ENCODE data around the gene SYT10. TPM values are rescaled to one million over a fixed set of nuclear protein-coding genes. Genes with fewer than 3 reads are reported as not detected.

Gene SYT10
- total RNA-seq, 1 donor from 2014 or later: 1.2 TPM

DNA sequence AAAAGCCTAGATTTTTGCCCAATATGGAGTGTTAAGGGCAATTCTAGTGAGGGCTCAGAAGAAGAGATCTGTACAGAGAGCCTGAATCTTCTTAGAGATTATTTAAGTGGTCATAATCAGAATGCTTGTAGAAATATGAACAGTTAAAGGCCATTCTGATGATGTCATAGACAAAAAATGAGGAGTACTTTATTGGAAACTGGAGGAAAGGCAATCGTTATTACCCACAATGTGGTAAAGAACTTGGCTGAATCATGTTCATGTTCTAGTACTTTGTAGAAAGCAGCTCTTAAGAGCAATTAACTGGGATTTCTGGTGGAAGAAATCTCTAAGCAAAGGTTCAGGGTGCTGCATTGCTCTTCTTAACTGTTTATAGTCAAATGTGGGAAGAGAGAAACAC is 36.4 kb upstream of the SYT10 start:
- Histone ChIP-seq H3K27me3 (ENCODE audit: insufficient read depth, low read length) (no peaks in the 10 kb centered on the region), H3K27ac (ENCODE audit: low read depth, low read length) (no peak overlapping the region), H3K4me3 (ENCODE audit: insufficient read depth, low read depth, low read length) (no peak overlapping the region), H3K36me3 (ENCODE audit: insufficient read depth, low read length) (no peaks in the 10 kb centered on the region), H4K20me1 (ENCODE audit: insufficient read depth, low read length) (no peaks in the 10 kb centered on the region), H3K4me1 (ENCODE audit: insufficient read depth, low read length) (no peaks in the 10 kb centered on the region), H3K4me2 (ENCODE audit: low read length) (no peak overlapping the region), H3K9ac (ENCODE audit: low read length) (no peak overlapping the region), H3K9me3 (ENCODE audit: insufficient read depth, low read depth, low read length) (no peaks in the 10 kb centered on the region), H2AFZ (ENCODE audit: low read depth, low read length) (no peak overlapping the region), H3K79me2 (ENCODE audit: insufficient read depth, low read length) (no peaks in the 10 kb centered on the region)
- no peak for FAIRE-seq
- H3K36me3 Mint-ChIP-seq (ENCODE audit: low read depth, unreplicated experiment): no peaks in the 10 kb centered on the region
- no peaks in the 10 kb centered on the region for H3K9me3 Mint-ChIP-seq (ENCODE audit: unreplicated experiment)
- TF ChIP-seq, protein P1, sequence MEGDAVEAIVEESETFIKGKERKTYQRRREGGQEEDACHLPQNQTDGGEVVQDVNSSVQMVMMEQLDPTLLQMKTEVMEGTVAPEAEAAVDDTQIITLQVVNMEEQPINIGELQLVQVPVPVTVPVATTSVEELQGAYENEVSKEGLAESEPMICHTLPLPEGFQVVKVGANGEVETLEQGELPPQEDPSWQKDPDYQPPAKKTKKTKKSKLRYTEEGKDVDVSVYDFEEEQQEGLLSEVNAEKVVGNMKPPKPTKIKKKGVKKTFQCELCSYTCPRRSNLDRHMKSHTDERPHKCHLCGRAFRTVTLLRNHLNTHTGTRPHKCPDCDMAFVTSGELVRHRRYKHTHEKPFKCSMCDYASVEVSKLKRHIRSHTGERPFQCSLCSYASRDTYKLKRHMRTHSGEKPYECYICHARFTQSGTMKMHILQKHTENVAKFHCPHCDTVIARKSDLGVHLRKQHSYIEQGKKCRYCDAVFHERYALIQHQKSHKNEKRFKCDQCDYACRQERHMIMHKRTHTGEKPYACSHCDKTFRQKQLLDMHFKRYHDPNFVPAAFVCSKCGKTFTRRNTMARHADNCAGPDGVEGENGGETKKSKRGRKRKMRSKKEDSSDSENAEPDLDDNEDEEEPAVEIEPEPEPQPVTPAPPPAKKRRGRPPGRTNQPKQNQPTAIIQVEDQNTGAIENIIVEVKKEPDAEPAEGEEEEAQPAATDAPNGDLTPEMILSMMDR (IDR thresholded peaks at IDR 0.05; ENCODE audit: insufficient read depth, low read depth, low read length): no peak
- no peak for TF ChIP-seq EZH2 (IDR thresholded peaks at IDR 0.05; ENCODE audit: insufficient read depth, low read length)
- H3K4me1 Mint-ChIP-seq (ENCODE audit: low read depth, unreplicated experiment): peaks cover 8% of the 10 kb centered on the region
- peak; percentile 29 for DNase-seq (ENCODE audit: low read depth)
- no peak overlapping the region for H3K4me3 Mint-ChIP-seq (ENCODE audit: unreplicated experiment)
- H3K27ac Mint-ChIP-seq (ENCODE audit: unreplicated experiment): peak overlapping the region; percentile 89
- no peaks in the 10 kb centered on the region for H3K27me3 Mint-ChIP-seq (ENCODE audit: low read depth, unreplicated experiment)

DNA sequence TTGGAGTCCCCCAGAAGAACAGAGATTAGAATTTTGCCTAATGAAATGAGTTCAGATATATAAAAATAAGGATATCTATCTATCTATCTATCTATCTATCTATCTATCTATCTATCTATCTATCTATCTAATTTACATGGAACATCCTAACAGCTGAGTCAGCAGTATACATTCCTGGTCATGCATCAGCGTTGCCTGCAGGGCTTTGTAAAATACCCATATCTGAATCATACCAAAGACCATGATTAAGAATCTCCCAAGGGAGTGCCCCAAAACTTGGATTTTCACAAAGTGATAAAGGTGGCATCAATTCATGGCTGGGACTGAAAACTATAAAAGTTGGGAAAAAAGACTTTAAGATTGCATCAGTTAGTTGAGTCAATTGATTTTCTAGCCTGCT is 32.7 kb upstream of the SYT10 start:
- Mint-ChIP-seq H3K27ac (ENCODE audit: unreplicated experiment) (no peak overlapping the region), H3K36me3 (ENCODE audit: low read depth, unreplicated experiment) (no peaks in the 10 kb centered on the region), H3K27me3 (ENCODE audit: low read depth, unreplicated experiment) (no peaks in the 10 kb centered on the region), H3K4me1 (ENCODE audit: low read depth, unreplicated experiment) (peaks cover 8% of the 10 kb centered on the region), H3K4me3 (ENCODE audit: unreplicated experiment) (no peak overlapping the region), H3K9me3 (ENCODE audit: unreplicated experiment) (peaks cover 2% of the 10 kb centered on the region)
- TF ChIP-seq, protein P1 (IDR thresholded peaks at IDR 0.05; ENCODE audit: insufficient read depth, low read depth, low read length): no peak
- TF ChIP-seq EZH2 (IDR thresholded peaks at IDR 0.05; ENCODE audit: insufficient read depth, low read length): no peak
- no peak overlapping the region for H2AFZ ChIP-seq (ENCODE audit: low read depth, low read length)
- H4K20me1 ChIP-seq (ENCODE audit: insufficient read depth, low read length): no peaks in the 10 kb centered on the region
- no peaks in the 10 kb centered on the region for H3K9me3 ChIP-seq (ENCODE audit: insufficient read depth, low read depth, low read length)
- no peak for FAIRE-seq
- no peak overlapping the region for H3K4me2 ChIP-seq (ENCODE audit: low read length)
- no peak overlapping the region for H3K27ac ChIP-seq (ENCODE audit: low read depth, low read length)
- no peaks in the 10 kb centered on the region for H3K4me1 ChIP-seq (ENCODE audit: insufficient read depth, low read length)
- DNase-seq (ENCODE audit: low read depth): no peak
- H3K27me3 ChIP-seq (ENCODE audit: insufficient read depth, low read length): no peaks in the 10 kb centered on the region
- no peaks in the 10 kb centered on the region for H3K79me2 ChIP-seq (ENCODE audit: insufficient read depth, low read length)
- no peak overlapping the region for H3K4me3 ChIP-seq (ENCODE audit: insufficient read depth, low read depth, low read length)
- no peak overlapping the region for H3K9ac ChIP-seq (ENCODE audit: low read length)
- H3K36me3 ChIP-seq (ENCODE audit: insufficient read depth, low read length): no peaks in the 10 kb centered on the region

- DNase-seq (ENCODE audit: low read depth) (no peak), FAIRE-seq (no peak)
- Histone ChIP-seq H3K36me3 (ENCODE audit: insufficient read depth, low read length) (no peaks in the 10 kb centered on the region), H3K27ac (ENCODE audit: low read depth, low read length) (no peak overlapping the region), H3K4me3 (ENCODE audit: insufficient read depth, low read depth, low read length) (no peak overlapping the region), H2AFZ (ENCODE audit: low read depth, low read length) (no peak overlapping the region), H3K79me2 (ENCODE audit: insufficient read depth, low read length) (no peaks in the 10 kb centered on the region), H4K20me1 (ENCODE audit: insufficient read depth, low read length) (no peaks in the 10 kb centered on the region), H3K27me3 (ENCODE audit: insufficient read depth, low read length) (no peaks in the 10 kb centered on the region), H3K4me1 (ENCODE audit: insufficient read depth, low read length) (no peaks in the 10 kb centered on the region), H3K9ac (ENCODE audit: low read length) (no peak overlapping the region), H3K4me2 (ENCODE audit: low read length) (no peak overlapping the region), H3K9me3 (ENCODE audit: insufficient read depth, low read depth, low read length) (no peaks in the 10 kb centered on the region)
- peaks cover 2% of the 10 kb centered on the region for H3K9me3 Mint-ChIP-seq (ENCODE audit: unreplicated experiment)
- H3K4me3 Mint-ChIP-seq (ENCODE audit: unreplicated experiment): no peak overlapping the region
- no peaks in the 10 kb centered on the region for H3K27me3 Mint-ChIP-seq (ENCODE audit: low read depth, unreplicated experiment)
- H3K27ac Mint-ChIP-seq (ENCODE audit: unreplicated experiment): no peak overlapping the region
- no peak for TF ChIP-seq EZH2 (IDR thresholded peaks at IDR 0.05; ENCODE audit: insufficient read depth, low read length)
- TF ChIP-seq, protein P1 (IDR thresholded peaks at IDR 0.05; ENCODE audit: insufficient read depth, low read depth, low read length): no peak
- no peaks in the 10 kb centered on the region for H3K36me3 Mint-ChIP-seq (ENCODE audit: low read depth, unreplicated experiment)
- peaks cover 2% of the 10 kb centered on the region for H3K4me1 Mint-ChIP-seq (ENCODE audit: low read depth, unreplicated experiment)
These were observed 15.5 kb upstream of the SYT10 start for GRCh38 chr12:33455096-33455495.

Data from astrocyte (in vitro differentiated cells and primary cell).